HL-60 (cell line): ENCODE measurements around the gene HGD.

Source experiments
- CTCF ChIP-seq: IDR thresholded peaks from one replicate; pipeline ENCODE4 v1.5.1; 2011; ENCODE audit warnings: low read length, control low read depth, inconsistent platforms; ENCODE audit not compliant: insufficient read depth
- TF ChIP-seq, protein P1 (sequence below): IDR thresholded peaks from 2 replicates; pipeline ENCODE4 v1.6.1; 2012; ENCODE audit warnings: low read depth; ENCODE audit not compliant: insufficient replicate concordance

DNA sequence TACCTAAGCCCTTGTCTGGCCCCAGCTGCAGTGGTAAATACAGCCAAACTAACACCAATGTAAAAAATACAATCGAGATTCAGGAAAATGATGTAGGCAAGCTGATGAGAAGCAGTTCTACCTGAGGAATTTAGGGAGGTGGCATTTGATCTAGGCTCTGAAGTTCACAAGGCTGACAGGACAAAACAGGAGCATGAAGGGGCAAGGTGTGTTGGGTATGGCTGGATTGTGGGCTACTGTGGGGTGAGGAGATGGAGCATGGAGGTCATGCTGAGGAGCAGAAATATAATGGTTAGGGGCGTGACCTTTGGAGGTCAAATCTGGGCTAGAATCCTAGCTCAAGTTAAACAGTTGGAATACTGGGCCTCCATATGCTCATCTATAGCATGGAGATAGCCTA lies 79.4 kb downstream of the HGD start:
- TF ChIP-seq CTCF: no peak
- TF ChIP-seq, protein P1, sequence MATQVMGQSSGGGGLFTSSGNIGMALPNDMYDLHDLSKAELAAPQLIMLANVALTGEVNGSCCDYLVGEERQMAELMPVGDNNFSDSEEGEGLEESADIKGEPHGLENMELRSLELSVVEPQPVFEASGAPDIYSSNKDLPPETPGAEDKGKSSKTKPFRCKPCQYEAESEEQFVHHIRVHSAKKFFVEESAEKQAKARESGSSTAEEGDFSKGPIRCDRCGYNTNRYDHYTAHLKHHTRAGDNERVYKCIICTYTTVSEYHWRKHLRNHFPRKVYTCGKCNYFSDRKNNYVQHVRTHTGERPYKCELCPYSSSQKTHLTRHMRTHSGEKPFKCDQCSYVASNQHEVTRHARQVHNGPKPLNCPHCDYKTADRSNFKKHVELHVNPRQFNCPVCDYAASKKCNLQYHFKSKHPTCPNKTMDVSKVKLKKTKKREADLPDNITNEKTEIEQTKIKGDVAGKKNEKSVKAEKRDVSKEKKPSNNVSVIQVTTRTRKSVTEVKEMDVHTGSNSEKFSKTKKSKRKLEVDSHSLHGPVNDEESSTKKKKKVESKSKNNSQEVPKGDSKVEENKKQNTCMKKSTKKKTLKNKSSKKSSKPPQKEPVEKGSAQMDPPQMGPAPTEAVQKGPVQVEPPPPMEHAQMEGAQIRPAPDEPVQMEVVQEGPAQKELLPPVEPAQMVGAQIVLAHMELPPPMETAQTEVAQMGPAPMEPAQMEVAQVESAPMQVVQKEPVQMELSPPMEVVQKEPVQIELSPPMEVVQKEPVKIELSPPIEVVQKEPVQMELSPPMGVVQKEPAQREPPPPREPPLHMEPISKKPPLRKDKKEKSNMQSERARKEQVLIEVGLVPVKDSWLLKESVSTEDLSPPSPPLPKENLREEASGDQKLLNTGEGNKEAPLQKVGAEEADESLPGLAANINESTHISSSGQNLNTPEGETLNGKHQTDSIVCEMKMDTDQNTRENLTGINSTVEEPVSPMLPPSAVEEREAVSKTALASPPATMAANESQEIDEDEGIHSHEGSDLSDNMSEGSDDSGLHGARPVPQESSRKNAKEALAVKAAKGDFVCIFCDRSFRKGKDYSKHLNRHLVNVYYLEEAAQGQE: no peak
